Colonic mucosa (tissue), 4 donors: ENCODE data around the gene ZBTB43. TPM values are rescaled to one million over a fixed set of nuclear protein-coding genes. Genes with fewer than 3 reads are reported as not detected.
A peak's percentile ranks its signal among the peaks of the same experiment; 100 is the strongest.

Source experiments
- DNase-seq: peaks from one replicate; pipeline ENCODE4 v3.0.0-alpha.2; 2020
- H3K27ac ChIP-seq: fragments of 200-600 bp; one replicate; pipeline ENCODE4 v1.8.0; 2021
- H3K27me3 ChIP-seq: fragments of 200-600 bp; one replicate; pipeline ENCODE4 v1.8.0; 2021
- H3K36me3 ChIP-seq: fragments of 200-600 bp; one replicate; pipeline ENCODE4 v1.8.0; 2021
- H3K4me1 ChIP-seq: fragments of 200-600 bp; one replicate; pipeline ENCODE4 v1.8.0; 2021; ENCODE audit warnings: mild to moderate bottlenecking
- H3K4me3 ChIP-seq: fragments of 200-600 bp; one replicate; pipeline ENCODE4 v1.8.0; 2021
- H3K9ac ChIP-seq, 2 donors: one replicate each; pipeline ENCODE4 v1.7.0; 2013; ENCODE audit warnings: control low read depth in 2 of 2, low read depth in 2 of 2, low read length in 2 of 2
- H3K9me3 ChIP-seq: fragments of 200-600 bp; one replicate; pipeline ENCODE4 v1.8.0; 2021
- intact Hi-C: fragments of 100-400 bp; cut with DNase I; formaldehyde crosslinking; loops from one replicate; pipeline ENCODE4 v1.14.1; 2022
- total RNA-seq, 2 donors: library from RNA; stranded (reverse); fragmentation: NEBNext Ultra II Directional in 1 of 2; extraction: Animal tissue kit (Norgen Biotek cat#: 25700) in 1 of 2; gene quantifications; one replicate each; pipeline ENCODE4 v1.2.1, GENCODE V29; 2021
- TF ChIP-seq, protein P1 (sequence below): fragments of 200-600 bp; IDR thresholded peaks from one replicate; pipeline ENCODE4 v1.8.0; 2022; ENCODE audit warnings: antibody characterized with exemption, mild to moderate bottlenecking
- donor health status: healthy.
- donor health status: DM: no; HTN: no; CAD: no.
- donor health status: DM: no; HTN: no; CAD: no.

Gene ZBTB43, protein sequence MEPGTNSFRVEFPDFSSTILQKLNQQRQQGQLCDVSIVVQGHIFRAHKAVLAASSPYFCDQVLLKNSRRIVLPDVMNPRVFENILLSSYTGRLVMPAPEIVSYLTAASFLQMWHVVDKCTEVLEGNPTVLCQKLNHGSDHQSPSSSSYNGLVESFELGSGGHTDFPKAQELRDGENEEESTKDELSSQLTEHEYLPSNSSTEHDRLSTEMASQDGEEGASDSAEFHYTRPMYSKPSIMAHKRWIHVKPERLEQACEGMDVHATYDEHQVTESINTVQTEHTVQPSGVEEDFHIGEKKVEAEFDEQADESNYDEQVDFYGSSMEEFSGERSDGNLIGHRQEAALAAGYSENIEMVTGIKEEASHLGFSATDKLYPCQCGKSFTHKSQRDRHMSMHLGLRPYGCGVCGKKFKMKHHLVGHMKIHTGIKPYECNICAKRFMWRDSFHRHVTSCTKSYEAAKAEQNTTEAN
- total RNA-seq, result 10 to 100 TPM; 16.3 to 18.5 TPM

DNA sequence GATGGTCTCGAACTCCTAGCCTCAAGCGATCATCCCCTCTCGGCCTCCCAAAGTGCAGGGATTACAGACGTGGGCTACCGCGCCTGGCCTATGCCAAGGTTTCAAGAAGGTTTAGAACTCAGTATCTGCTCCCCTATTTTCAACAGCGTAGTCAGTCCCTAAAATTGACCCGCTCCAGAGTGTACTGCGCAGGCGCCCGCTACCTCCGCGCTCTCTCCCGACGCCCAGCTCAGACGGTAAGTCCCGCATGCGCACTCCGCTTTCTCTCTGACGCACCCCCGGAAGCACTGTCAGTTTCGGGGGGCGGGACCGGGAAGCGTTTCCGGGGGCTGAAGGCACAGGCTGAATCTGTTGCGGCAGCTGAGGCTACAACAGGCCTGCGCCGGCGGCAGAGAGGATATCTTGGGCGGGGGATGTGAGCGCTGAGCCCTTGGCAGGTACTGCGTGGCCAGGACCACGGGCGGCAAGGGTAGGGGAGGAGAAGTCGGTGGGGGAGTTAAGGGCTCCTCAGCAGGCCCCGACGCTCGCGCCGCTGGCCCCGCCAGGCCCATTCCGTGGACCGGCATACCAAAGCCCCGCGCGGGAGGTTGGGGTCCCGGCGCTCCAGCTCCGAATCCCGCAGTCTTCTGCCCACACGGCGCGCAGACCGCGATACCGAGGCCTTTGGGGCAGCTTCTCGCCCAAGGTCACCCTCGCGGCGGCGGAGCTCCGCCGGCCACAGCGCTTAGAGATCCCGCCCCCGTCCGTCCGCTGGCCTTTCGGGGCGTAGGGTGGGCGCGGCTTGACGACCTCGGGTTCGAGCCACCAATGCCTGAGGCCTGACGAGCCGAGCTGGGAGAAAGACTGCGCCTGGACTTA lies at the start of gene ZBTB43:
Gene ZBTB43, plus strand, starts transcription at position 345 of the 858 bp plus-strand sequence. CDS start 27,470 bp downstream, outside the sequence.
- TF ChIP-seq, protein P1, sequence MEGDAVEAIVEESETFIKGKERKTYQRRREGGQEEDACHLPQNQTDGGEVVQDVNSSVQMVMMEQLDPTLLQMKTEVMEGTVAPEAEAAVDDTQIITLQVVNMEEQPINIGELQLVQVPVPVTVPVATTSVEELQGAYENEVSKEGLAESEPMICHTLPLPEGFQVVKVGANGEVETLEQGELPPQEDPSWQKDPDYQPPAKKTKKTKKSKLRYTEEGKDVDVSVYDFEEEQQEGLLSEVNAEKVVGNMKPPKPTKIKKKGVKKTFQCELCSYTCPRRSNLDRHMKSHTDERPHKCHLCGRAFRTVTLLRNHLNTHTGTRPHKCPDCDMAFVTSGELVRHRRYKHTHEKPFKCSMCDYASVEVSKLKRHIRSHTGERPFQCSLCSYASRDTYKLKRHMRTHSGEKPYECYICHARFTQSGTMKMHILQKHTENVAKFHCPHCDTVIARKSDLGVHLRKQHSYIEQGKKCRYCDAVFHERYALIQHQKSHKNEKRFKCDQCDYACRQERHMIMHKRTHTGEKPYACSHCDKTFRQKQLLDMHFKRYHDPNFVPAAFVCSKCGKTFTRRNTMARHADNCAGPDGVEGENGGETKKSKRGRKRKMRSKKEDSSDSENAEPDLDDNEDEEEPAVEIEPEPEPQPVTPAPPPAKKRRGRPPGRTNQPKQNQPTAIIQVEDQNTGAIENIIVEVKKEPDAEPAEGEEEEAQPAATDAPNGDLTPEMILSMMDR, result no peak
- Histone ChIP-seq H3K36me3 (no peaks in the 10 kb centered on the region), H3K27ac (peak within 1 kb of the TSS; percentile 73), H3K9me3 (no peaks in the 10 kb centered on the region), H3K4me1 (peaks cover 6% of the 10 kb centered on the region), H3K4me3 (peak within 1 kb of the TSS; percentile 73), H3K27me3 (no peaks in the 10 kb centered on the region), H3K9ac (peak within 1 kb of the TSS; percentile 75 to 97)
- intact Hi-C loops, result no loop called here
- DNase-seq, result peak; percentile 98

DNA sequence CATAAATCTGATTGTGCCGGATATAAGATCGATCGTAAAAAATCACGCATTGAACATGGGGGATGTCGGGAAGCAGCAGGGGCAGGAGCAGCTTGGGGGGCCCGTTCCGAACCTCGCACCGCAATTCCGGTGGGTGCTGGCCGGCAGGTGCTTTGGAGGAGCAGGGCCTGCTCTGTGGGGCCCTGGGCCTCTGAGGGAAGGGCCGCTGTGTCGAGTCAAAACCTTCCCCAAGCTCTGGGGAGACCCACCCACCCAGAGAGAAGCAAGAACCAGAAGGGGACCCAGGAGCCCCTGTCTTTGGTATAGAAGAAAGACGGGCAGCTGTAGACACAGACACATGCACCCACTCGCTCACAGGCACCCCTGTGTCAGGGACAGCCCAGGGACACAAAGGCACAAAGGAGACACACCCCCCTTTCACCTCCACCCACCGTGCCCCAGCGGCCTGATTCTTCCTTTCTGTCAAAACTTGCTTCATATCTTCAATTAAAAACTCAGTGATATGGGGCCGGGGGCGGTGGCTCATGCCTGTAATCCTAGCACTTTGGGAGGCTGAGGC lies 49.4 kb upstream of the ZBTB43 start:
- H3K4me1 ChIP-seq, result no peaks in the 10 kb centered on the region
- H3K36me3 ChIP-seq, result no peaks in the 10 kb centered on the region
- H3K9me3 ChIP-seq, result no peaks in the 10 kb centered on the region
- peaks cover 39% of the 10 kb centered on the region for H3K27me3 ChIP-seq
- TF ChIP-seq, protein P1, result no peak
- intact Hi-C loops, result no loop called here
- no peak for DNase-seq
- no peak overlapping the region for H3K27ac ChIP-seq
- no peak overlapping the region for H3K9ac ChIP-seq
- H3K4me3 ChIP-seq, result no peak overlapping the region

DNA sequence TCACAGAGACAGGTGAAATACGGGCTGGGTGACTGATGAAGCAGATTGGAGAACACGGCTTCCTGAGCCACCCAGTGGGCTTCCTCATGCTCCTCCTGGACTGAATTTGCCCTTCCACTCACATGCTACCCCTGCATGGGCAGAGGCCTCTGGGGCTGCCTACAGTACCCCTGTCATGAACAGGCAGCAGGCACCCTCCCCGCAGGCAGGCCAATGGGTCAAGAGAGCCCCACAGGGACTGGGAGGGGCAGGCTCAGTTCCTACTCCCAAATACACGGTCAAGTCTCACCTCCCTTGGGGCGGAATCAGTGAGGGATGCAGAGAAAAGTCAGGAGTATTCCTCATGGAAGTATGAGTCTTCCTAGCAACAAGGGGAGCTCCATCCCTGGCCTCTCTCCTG lies 48.6 kb upstream of the ZBTB43 start:
- TF ChIP-seq, protein P1, result no peak
- peaks cover 39% of the 10 kb centered on the region for H3K27me3 ChIP-seq
- intact Hi-C loops, result no loop called here

DNA sequence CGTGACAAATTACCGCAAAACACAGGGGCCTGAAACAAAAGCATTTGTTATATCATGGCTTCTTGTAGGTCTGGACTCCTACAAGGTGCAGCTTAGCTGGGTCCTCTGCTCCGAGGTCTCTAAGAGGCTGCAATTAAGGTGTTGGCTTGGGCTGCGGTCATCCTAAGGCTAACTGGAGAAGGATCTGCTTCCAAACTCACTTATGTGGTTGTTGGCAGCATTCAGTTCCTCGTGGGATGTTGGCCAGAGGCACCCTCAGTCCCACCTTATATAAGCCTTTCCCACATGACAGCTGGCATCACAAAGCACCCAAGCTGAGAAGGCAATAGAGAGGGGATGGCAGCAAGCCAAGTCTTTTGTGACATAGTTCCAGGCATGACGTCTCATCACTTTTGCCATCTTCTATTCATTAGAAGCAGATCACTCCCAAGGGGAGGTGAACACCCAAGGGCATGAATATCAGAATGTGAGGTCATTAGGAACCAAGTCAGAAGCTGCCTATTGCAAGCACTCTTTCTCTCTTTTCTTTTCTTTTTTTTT lies 47.9 kb upstream of the ZBTB43 start:
- H3K27me3 ChIP-seq, result peaks cover 34% of the 10 kb centered on the region
- H3K4me1 ChIP-seq, result no peaks in the 10 kb centered on the region
- TF ChIP-seq, protein P1, result no peak
- H3K27ac ChIP-seq, result no peak overlapping the region
- DNase-seq, result no peak
- H3K9ac ChIP-seq, result no peak overlapping the region
- no peak overlapping the region for H3K4me3 ChIP-seq
- intact Hi-C loops, result no loop called here
- H3K36me3 ChIP-seq, result no peaks in the 10 kb centered on the region
- no peaks in the 10 kb centered on the region for H3K9me3 ChIP-seq

More for the DNA sequence above, 48.6 kb upstream of the ZBTB43 start:
- H3K36me3 ChIP-seq, result no peaks in the 10 kb centered on the region
- H3K9ac ChIP-seq, result no peak overlapping the region
- H3K4me1 ChIP-seq, result no peaks in the 10 kb centered on the region
- no peak overlapping the region for H3K27ac ChIP-seq
- DNase-seq, result no peak
- no peak overlapping the region for H3K4me3 ChIP-seq
- no peaks in the 10 kb centered on the region for H3K9me3 ChIP-seq

DNA sequence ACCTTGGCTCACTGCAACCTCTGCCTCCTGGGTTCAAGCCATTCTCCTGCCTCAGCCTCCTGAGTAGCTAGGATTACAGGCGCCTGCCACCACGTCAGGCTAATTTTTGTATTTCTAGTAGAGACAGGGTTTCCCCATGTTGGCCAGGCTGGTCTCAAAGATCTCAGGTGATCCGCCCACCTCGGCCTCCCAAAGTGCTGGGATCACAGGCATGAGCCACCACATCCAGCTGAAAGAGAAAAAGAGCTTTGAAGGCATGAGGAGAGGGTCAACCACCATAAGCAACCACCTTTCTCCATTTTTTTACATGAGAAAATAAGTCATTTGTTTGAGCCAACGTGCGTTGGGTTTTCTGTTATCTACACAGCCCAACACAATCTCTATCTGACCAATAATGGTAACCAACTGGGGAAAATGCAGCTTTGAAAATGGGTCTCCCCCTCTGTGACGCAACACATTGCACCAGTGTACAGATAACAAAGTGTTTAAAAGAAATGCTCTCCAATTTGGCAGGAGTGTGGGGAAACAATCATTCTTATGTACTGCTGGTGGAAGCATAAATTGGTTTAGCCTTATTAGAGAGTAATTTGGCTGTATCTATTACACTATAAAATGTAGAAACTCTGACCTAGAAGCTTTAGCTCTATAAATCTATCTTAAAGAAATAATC lies 45.8 kb upstream of the ZBTB43 start:
- Histone ChIP-seq H3K9ac (no peak overlapping the region), H3K27me3 (peaks cover 23% of the 10 kb centered on the region), H3K9me3 (no peaks in the 10 kb centered on the region), H3K4me1 (no peaks in the 10 kb centered on the region), H3K4me3 (no peak overlapping the region), H3K27ac (no peak overlapping the region), H3K36me3 (no peaks in the 10 kb centered on the region)
- TF ChIP-seq, protein P1, result no peak
- intact Hi-C loops, result no loop called here
- DNase-seq, result no peak
